Pancreas (tissue), 10 donors: ENCODE measurements around the gene HHAT. TPM values are rescaled to one million over a fixed set of nuclear protein-coding genes. Genes with fewer than 3 reads are reported as not detected.

Experiments used
- ATAC-seq, 4 donors: fragments of 200-7000 bp; cut with Tn5 transposase; one replicate each; pipeline versions ENCODE4 v1.8.0 to v1.9.1; 2020; ENCODE audit warnings: mild to moderate bottlenecking in 4 of 4, moderate library complexity in 4 of 4
- DNase-seq, 6 donors: peaks; one replicate each; pipeline ENCODE4 v3.0.0-alpha.2; 2020
- FAIRE-seq: peaks from 2 replicates; lab custom pipeline; 2012; peaks lifted over from hg19 to GRCh38; lab: Jason Lieb, UNC
- H3K27ac ChIP-seq, 4 donors: fragments of 200-600 bp; sonication (generic); 1 replicate in 3 of 4; 2 replicates in 1 of 4; pipeline versions ENCODE4 v1.5.0 to v1.8.0; 2020
- H3K27me3 ChIP-seq, 4 donors: fragments of 200-600 bp; one replicate each; pipeline ENCODE4 v1.8.0; 2021
- H3K36me3 ChIP-seq, 3 donors: fragments of 200-600 bp; sonication (generic) in 1 of 3; one replicate each; pipeline versions ENCODE4 v1.5.0 to v1.8.0; 2020 to 2021
- H3K4me1 ChIP-seq, 3 donors: fragments of 200-600 bp; one replicate each; pipeline ENCODE4 v1.8.0; 2021
- H3K4me3 ChIP-seq, 4 donors: fragments of 200-600 bp; sonication (generic) in 2 of 4; one replicate each; pipeline versions ENCODE4 v1.5.0 to v1.8.0; 2020 to 2021
- H3K9me3 ChIP-seq, 4 donors: fragments of 200-600 bp; one replicate each; pipeline ENCODE4 v1.8.0; 2021
- WGBS, 2 donors: extraction: QIAGEN DNeasy Blood & Tissue Kit; methylation state at CpG; one replicate each; pipeline ENCODE4 v1.1.7; 2013; 5-methylcytosine and 5-hydroxymethylcytosine counted together
- intact Hi-C, 3 donors: fragments of 100-400 bp; cut with DNase I; formaldehyde crosslinking; loops; one replicate each; pipeline versions ENCODE4 v1.11.1 to v1.14.2; 2022
- polyA plus RNA-seq, 2 donors: library from polyadenylated mRNA; stranded (reverse); fragments of 200-250 nt; gene quantifications; one replicate each; pipeline ENCODE4 v1.2.3, GENCODE V29; 2013
- total RNA-seq, 6 donors: library from RNA; stranded (reverse); fragmentation: NEBNext Ultra II Directional in 4 of 6; extraction: Animal tissue kit (Norgen Biotek cat#: 25700) in 4 of 6; gene quantifications; one replicate each; pipeline versions ENCODE4 v1.2.1 to v1.2.4, GENCODE V29; 2021 to 2023
- TF ChIP-seq, protein P1 (sequence below), 4 donors: fragments of 200-600 bp; sonication (generic) in 3 of 4; IDR thresholded peaks; one replicate each; pipeline versions ENCODE4 v1.5.0 to v1.8.0; 2021; ENCODE audit warnings: antibody characterized with exemption in 4 of 4
- donor health status: healthy with polysubstance abuse.
- donor health status: DM: no; HTN: no; CAD: no; lungs with moderate emphysema.
- donor health status: DM: no; HTN: no; CAD: no.
- donor health status: control.
- donor health status: control.
- donor health status: Bipolar disorder and iron deficiency.
- donor health status: DM: yes; HTN: yes; CAD: no.
- donor health status: DM: no; HTN: no; CAD: no.
- donor health status: DM: no; HTN: no; CAD: no.
- donor health status: DM: yes; HTN: yes; CAD: no.

Gene HHAT
- total and polyA plus RNA-seq, 8 donors = 1.3 to 4.1 (median 2.4) TPM

DNA sequence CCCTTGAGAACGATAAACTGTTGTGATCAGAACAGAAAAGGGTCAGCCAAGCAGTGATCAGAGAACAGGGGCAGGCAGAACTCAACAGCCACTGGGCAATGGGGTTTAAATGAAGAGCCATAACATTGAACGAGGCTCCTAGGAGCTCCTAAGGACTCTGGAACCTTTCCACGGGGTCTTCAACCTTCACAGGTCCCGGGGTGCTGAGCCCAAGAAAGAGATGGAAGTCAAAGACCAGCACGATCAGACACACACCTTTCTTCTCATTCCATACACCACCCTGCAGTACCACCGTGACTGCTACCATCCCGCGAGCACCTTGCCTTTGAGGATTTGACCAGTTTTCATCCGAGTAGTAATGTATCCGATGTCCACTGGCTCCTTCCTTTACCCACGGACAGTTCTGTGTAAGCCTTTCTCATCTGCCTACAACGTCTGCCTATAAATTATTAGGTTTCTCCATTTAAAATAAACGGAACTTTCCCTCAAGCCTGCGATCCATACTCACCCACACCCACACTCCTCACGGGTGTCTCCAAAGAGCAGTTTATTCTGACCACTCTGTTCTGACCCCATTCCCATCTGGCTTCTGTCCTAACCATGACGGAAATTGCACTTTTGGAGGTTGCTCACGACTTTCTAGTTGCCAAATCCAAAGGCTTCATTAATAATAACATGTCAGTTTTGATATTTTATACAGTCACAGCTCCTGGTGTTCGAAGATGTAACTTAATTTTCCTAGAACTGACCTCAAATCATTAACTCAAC is 16.8 kb upstream of the HHAT start:
- TF ChIP-seq, protein P1, sequence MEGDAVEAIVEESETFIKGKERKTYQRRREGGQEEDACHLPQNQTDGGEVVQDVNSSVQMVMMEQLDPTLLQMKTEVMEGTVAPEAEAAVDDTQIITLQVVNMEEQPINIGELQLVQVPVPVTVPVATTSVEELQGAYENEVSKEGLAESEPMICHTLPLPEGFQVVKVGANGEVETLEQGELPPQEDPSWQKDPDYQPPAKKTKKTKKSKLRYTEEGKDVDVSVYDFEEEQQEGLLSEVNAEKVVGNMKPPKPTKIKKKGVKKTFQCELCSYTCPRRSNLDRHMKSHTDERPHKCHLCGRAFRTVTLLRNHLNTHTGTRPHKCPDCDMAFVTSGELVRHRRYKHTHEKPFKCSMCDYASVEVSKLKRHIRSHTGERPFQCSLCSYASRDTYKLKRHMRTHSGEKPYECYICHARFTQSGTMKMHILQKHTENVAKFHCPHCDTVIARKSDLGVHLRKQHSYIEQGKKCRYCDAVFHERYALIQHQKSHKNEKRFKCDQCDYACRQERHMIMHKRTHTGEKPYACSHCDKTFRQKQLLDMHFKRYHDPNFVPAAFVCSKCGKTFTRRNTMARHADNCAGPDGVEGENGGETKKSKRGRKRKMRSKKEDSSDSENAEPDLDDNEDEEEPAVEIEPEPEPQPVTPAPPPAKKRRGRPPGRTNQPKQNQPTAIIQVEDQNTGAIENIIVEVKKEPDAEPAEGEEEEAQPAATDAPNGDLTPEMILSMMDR (IDR thresholded peaks at IDR 0.05) = no peak
- DNase-seq (no peak), ATAC-seq (peak in 3 of 4 donors; percentile 15 to 40 (median 17)), FAIRE-seq (no peak)
- H3K9me3 ChIP-seq = no peaks in the 10 kb centered on the region
- no peak overlapping the region for H3K27ac ChIP-seq
- 40 to 47% methylated on average over 18 of the region's 18 CpGs for WGBS, 2 donors
- H3K4me3 ChIP-seq = peak overlapping the region in 1 of 4 donors; percentile 39
- H3K36me3 ChIP-seq = no peaks in the 10 kb centered on the region
- intact Hi-C loops = loop anchor here (5.0 kb wide), 1 partner anchor 170 kb away; no protein-coding TSS in a partner anchor
- no peaks in the 10 kb centered on the region for H3K27me3 ChIP-seq
- H3K4me1 ChIP-seq = no peaks in the 10 kb centered on the region

DNA sequence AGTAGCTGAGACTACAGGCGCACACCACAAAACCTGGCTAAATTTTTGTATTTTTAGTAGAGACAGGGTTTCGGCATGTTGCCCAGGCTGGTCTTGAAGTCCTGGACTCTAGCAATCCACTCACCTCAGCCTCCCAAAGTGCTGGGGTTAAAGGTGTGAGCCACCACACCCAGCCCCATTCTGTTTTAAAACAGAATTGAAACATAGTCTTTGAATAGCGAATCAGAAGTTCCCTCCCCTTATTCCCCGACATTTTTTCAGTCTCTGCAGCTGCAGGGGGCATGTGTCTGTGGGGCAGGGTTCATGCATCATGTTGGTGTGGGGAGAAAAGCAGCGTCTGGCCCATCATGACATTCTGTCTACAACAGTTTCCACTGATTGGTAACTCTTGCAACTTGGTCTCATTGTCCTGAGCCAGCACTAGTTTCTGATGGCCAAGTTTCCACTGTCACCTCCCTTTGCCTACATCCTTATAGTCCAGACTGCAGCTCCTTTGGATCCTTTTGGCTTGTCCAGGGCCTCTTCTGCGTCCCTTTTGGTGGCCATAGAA is 15.6 kb upstream of the HHAT start:
- Histone ChIP-seq H3K4me1 (no peaks in the 10 kb centered on the region), H3K9me3 (no peaks in the 10 kb centered on the region), H3K27me3 (no peaks in the 10 kb centered on the region), H3K36me3 (no peaks in the 10 kb centered on the region), H3K4me3 (no peak overlapping the region), H3K27ac (no peak overlapping the region)
- ATAC-seq (no peak), FAIRE-seq (no peak), DNase-seq (no peak)
- TF ChIP-seq, protein P1 (IDR thresholded peaks at IDR 0.05) = no peak
- intact Hi-C loops = loop anchor here (5.0 kb wide), 1 partner anchor 171 kb away; no protein-coding TSS in a partner anchor
- 60 to 66% methylated on average over 6 of the region's 6 CpGs for WGBS, 2 donors

DNA sequence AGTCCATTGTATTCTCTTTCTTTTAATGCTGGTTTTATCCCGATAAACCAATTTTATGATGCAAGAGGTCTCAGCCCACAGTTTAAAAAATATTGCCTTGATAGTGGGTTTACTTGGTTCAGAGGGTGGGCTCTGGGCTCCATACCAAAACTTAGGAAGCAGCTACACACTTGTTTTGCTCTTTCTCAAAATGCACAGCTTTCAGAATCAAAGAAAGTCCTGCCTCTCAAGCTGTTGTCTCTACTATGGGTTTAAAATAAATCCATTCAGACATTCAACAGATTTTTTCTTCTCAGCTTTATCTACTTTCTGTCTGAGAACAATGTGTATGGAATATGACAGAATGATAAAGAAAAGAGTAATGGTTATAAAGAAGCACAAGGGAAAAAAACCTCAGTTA is 14.8 kb upstream of the HHAT start:
- Histone ChIP-seq H3K9me3 (no peaks in the 10 kb centered on the region), H3K27ac (no peak overlapping the region), H3K36me3 (no peaks in the 10 kb centered on the region), H3K4me3 (no peak overlapping the region), H3K27me3 (no peaks in the 10 kb centered on the region), H3K4me1 (no peaks in the 10 kb centered on the region)
- intact Hi-C loops = loop anchor here (5.0 kb wide), 1 partner anchor 172 kb away; no protein-coding TSS in a partner anchor
- WGBS, 2 donors = 76 to 86% methylated on average over 1 of the region's 1 CpG
- ATAC-seq (no peak), FAIRE-seq (no peak), DNase-seq (no peak)
- TF ChIP-seq, protein P1 (IDR thresholded peaks at IDR 0.05) = no peak

DNA sequence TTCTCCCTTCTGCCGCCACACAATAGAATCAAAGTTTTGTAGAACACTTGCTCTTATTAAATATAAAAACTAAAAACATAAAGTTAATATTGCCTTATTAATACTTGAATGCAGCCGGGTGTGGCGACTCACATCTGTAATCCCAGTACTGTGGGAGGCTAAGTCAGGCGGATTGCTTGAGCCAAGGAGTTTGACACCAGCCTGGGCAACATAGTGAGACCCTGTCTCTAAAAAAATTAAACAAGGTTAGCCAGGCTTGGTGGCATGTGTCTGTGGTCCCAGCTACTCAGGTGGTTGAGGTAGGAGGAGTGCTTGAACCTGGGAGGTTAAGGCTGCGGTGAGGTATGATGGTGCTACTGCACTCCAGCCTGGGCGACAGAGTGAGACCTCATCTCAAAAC is 13.2 kb upstream of the HHAT start:
- TF ChIP-seq, protein P1 (IDR thresholded peaks at IDR 0.05) = no peak
- no peaks in the 10 kb centered on the region for H3K9me3 ChIP-seq
- FAIRE-seq = no peak
- H3K36me3 ChIP-seq = no peaks in the 10 kb centered on the region
- intact Hi-C loops = no loop called here
- WGBS, 2 donors = 78 to 88% methylated on average over 6 of the region's 6 CpGs
- no peak for ATAC-seq
- no peaks in the 10 kb centered on the region for H3K27me3 ChIP-seq
- H3K27ac ChIP-seq = no peak overlapping the region
- H3K4me1 ChIP-seq = no peaks in the 10 kb centered on the region
- DNase-seq = no peak
- no peak overlapping the region for H3K4me3 ChIP-seq

DNA sequence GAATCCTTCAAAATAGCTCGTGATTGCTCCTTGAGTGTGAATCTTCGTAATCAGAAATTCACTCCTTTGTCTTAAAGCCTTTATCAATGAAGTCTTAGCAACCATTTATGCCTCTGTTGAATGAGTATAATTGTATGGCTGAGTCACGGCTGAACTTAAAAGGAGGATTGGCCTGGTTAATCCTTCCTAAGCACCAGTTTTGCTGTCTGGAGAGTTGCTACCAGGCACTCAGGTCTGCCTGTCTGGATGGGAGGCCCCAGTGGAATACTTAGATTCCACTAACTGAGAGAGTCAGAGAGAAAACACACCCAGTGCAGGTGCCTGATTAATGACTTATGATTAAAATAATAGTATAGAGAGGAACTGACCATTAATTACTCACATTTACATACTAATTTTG is 7.6 kb upstream of the HHAT start:
- intact Hi-C loops = no loop called here
- 79 to 87% methylated on average over 3 of the region's 3 CpGs for WGBS, 2 donors

More for the DNA sequence above, 7.6 kb upstream of the HHAT start:
- Histone ChIP-seq H3K27ac (no peak overlapping the region), H3K4me3 (no peak overlapping the region), H3K27me3 (no peaks in the 10 kb centered on the region), H3K36me3 (no peaks in the 10 kb centered on the region), H3K9me3 (no peaks in the 10 kb centered on the region), H3K4me1 (no peaks in the 10 kb centered on the region)
- no peak for DNase-seq
- TF ChIP-seq, protein P1 (IDR thresholded peaks at IDR 0.05) = no peak
- no peak for ATAC-seq
- FAIRE-seq = no peak
